Measurements from ENCODE around the gene AEBP2.
A peak's percentile ranks its signal among the peaks of the same experiment; 100 is the strongest.

AEBP2 gene

DNA sequence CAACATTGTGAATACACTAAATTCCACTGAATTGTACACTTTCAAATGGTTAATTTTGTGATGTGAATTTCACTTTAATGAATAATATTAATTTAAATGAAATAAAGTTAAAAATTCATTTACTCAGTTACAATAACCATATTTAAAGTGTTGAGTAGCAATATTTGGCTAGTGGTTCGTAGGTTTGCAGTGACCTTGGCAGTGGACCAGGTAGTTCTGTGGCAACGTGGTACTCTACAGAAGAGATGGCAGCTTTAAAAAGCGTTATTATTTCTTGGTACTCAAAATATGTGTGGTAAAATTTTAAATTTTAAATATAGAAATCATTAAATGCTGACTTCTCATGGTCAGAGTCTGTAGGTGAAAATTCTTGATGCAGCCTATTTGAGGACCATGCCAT, 51.6 kb downstream of the AEBP2 start:
- H3K27ac ChIP-seq: no peak overlapping the region
- H3K4me3 ChIP-seq: no peak overlapping the region

DNA sequence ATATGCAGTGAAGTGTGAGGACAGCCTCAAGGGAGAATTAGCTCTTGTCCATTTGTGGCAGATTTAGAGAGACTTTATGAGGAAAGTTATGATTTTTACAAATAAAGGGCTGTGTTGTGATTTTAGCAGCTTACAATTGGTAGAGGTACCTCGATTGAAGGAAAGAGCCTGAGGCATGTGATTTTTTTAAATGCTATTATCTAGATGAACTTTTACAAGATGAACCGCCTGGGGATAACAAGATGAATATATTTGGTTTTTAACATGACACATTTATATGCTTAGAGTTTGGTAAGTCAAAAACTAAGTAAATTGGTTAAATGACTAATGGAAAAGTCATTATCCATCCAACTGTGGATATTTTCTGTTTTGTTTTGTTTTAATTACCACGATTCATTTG, 52.6 kb downstream of the AEBP2 start:
- Histone ChIP-seq H3K27ac (no peak overlapping the region), H3K4me3 (no peak overlapping the region)

DNA sequence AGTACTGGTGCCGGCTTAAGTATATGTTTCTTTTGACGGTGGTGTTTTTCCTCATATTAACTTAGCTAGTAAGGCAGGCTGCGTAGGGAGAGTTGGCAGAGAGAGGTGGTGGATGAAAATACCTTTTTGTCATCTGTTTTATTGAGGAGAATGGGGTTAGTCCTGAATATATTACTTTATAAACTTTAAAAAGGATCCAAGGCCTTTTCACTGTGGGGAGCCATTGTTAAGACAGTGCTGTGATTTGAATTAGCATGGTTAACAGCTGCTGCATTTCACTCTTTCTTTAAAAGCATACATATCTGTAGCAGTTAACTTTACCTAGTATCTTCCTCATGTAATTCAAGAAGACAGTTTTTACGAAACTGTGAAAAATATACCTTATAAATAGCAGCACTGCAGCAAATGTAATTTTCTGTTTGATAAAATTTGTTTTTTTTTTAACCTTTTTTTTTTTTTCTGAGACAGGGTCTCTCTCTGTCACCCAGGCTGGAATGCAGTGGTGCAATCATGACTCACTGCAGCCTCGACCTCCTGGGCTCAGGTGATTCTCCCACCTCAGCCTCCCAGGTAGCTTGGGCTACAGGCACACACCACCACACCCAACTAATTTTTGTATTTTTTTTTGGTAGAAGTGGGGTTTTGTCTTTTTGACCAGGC, 57.1 kb downstream of the AEBP2 start:
- Histone ChIP-seq H3K4me3 (no peak overlapping the region), H3K27ac (no peak overlapping the region)

DNA sequence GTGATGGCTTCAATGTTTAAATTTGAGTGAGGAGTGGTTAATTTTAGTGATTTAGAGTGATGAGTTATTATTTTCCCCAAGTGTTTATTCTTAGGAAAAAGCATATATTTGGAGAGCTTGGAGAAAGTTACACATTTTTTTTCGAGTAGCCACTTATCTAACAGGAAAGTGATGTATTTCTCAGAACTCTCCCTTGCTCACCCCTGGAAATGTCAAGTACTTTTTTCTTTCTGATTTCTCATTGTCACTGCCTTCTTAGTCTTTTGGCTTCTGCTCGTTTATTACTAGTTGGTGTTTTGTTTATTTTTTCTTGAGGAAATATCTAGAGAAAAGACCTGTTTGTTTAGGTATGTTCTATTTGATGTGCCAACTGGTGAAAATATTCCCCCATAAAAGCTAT, 58.8 kb downstream of the AEBP2 start:
- no peak overlapping the region for H3K27ac ChIP-seq

DNA sequence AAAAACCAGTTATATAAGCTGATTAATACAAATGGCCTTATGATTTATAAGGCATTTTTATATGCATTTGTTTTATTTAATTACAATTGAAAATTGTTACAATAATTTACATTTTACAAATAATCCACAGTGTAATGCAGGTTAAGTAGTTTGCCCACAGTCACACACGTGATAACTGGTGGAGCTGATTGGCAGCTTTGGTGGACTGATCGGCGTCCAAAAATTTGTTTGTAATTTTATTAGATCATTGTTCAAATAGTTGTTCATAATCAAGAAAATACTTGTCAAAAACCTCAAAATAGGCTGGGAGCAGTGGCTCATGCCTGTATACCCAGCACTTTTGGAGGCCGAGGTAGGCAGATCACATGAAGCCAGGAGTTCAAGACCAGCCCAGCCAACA, 59.7 kb downstream of the AEBP2 start:
- H3K27ac ChIP-seq: peak overlapping the region in 1 of 21 experiments; percentile 6
- H3K4me3 ChIP-seq: no peak overlapping the region

More for the DNA sequence above, 58.8 kb downstream of the AEBP2 start:
- no peak overlapping the region for H3K4me3 ChIP-seq

DNA sequence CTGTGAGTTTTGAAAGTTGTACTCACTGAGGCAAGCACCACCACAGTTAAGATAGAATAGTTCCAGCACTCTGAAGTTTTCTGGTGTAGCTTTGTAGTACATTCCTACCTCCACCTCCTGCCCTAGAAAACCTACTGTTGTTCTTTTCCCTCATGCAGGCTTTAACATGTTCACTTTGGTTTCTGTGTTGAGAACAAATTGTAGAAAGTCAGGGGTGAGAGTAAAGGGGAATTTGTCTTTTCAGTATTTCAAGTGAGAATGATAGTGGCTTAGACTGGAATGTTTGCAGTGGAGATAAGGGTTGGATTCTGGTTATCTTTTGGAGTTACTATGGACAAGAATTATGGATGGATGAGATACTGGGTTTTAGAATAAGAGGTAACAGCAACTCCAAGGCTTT, 67.2 kb downstream of the AEBP2 start:
- Histone ChIP-seq H3K27ac (peak overlapping the region in 9 of 21 experiments; percentile 4 to 69 (median 38)), H3K4me3 (no peak overlapping the region)

DNA sequence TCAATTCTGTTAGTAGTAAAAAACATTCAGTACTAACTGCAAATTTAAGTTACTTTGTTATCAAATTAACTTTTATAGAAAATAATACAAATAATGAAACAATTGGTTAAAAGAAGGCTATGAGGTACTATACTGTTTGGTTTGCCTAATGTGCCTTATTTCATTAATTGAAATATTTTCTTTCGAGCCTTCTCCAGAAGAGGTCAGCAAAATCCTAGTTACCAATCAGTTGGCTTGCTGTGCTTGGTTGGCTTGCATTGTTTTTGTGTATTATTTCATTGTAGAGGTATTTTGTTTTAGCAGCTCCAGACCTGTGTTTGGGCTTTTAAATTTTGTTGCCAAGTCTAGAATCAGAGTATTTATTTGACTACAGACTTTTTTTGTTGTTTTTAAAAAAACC, 68.5 kb downstream of the AEBP2 start:
- no peak overlapping the region for H3K4me3 ChIP-seq
- peak overlapping the region in 1 of 21 experiments; percentile 57 for H3K27ac ChIP-seq

DNA sequence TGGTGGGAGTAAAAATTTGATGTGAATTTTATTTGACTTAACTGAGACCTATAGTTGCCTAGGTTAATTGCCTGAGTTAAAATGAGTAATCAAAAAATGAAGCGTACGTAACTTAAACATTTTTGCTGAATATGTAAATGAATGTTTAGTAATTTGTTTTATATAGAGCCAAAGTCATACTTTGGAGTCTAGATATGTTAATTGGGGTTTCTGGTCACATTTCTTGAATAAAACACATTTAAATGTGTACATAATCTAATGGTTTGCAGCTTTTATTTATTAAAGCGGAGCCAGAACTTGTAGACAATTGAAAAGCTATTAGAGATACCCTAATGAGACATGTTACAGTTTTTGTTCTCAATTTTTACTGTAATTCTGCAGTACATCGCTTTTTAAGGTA, 71.2 kb downstream of the AEBP2 start:
- Histone ChIP-seq H3K4me3 (no peak overlapping the region), H3K27ac (no peak overlapping the region)

DNA sequence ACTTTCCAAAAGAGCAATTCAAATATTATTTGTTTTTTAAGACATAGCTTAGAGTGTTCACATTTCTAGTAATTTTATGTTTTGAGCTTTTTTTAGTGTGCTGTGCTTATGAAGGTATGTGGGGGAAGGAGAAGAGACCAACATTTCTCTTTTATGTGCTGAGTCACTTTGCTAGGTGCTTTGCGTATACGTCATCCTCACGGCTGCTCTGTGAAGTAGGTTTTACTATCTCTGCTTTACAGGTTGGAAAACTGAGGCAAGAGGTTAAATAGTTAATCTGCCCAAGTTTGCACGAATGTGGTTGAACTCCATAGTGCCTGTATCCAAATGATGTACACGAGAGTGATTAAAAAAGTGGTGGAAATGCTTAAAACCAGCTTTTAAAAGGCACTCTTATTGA, 75.9 kb downstream of the AEBP2 start:
- Histone ChIP-seq H3K27ac (no peak overlapping the region), H3K4me3 (no peak overlapping the region)

DNA sequence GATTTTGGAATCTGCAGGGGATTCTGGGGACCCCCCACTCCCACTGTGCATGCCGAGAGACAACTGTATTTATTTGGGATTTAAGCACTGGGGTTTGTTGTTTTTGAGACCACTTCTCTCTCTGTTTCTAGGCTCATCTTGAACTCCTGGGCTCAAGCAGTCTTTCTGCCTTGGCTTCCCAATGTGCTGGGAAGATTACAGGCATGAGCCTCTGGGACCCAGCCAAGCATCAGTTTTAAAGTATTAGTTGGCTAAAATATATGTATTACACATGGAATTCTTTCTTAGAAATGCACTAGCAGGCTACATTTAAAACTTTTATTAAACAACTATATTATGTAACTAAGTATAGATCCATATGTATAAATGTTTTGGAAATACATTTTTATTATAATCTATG, 78.3 kb downstream of the AEBP2 start:
- Histone ChIP-seq H3K4me3 (no peak overlapping the region), H3K27ac (no peak overlapping the region)

DNA sequence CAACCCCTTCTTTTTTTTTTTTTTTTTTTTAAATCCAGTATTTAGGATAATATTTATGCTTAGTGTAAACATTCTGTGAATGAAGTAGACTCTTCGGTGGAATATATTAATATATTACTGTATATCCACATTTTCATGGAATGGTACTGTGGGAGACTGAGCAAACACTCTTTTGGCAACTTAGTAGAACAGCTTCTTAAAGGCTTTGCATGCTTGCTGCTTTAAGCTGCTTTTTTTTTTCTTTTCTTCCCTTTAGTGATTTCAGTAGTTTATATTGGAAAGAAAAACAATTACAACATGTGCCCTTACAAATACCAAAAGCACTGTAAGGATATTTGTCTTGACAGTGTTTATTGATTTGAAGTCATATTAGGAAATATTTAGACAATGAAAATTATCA, 78.9 kb downstream of the AEBP2 start:
- Histone ChIP-seq H3K27ac (no peak overlapping the region), H3K4me3 (no peak overlapping the region)

DNA sequence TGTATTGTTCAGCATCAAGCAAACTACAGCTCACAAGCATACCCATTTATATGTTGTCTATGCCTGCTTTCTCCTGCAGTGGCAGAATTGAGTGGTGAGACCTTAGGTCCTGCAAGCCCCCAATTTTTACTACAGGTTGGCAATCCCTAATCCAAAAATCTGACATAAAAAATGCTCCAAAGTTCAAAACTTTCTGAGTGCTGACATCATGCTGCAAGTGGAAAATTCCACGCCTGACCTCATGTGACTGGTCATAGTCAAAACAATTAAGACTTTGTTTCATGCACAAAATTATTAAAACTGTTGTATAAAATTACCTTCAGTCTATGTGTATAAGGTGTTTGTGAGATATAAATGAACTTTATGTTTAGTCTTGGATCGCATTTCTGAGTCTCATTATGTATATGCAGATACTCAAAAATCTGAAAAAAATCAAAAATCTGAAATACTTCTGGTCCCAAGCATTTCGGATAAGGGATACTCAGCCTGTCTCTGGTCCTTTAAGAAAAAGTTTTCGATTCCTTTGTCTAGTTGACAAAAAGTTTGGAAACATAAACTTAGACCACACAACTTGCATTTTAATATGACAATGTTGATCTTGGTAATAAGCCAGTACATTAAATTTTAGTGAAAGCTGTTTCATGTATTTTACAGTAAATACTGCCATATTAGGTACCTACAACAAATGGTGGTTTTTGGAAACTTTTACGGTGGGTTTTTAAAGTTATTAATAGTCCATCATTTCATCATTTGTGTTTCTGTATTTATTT, 81.5 kb downstream of the AEBP2 start:
- Histone ChIP-seq H3K27ac (no peak overlapping the region), H3K4me3 (no peak overlapping the region)

DNA sequence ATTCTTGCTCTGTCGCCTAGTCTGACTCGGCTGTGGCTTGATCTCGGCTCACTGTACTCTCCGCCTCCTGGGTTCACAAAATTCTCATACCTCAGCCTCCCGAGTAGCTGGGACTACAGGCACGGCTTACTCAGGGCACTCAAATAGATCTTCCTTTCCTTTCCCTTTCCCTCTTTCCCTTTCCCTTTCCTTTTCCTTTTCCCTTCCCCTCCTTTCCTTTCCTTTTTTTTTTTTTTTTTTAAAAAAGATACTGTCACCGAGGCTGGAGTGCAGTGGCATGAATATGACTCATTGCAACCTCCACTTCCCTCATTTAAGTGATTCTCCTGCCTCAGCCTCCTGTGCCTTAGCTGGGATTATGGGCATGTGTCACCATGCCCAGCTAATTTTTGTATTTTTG, 86.0 kb downstream of the AEBP2 start:
- no peak overlapping the region for H3K4me3 ChIP-seq
- no peak overlapping the region for H3K27ac ChIP-seq

DNA sequence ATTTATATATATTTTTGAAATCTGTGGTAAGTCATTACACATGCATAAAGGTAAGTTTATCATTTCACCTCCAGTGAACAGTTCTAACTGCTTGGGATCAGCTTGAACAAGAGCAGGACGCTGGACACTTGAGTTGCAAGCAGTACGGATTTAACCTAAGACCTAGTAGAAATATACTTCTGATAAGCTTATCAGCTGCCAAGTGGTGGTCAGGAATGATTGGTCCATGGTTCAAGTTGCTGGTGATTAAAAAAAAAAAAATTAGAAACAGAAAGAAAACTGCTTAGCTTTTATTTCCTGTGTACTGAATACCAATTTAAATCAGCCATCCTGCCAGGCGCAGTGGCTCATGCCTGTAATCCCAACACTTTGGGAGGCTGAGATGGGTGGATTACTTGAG, 88.6 kb downstream of the AEBP2 start:
- Histone ChIP-seq H3K4me3 (no peak overlapping the region), H3K27ac (no peak overlapping the region)

DNA sequence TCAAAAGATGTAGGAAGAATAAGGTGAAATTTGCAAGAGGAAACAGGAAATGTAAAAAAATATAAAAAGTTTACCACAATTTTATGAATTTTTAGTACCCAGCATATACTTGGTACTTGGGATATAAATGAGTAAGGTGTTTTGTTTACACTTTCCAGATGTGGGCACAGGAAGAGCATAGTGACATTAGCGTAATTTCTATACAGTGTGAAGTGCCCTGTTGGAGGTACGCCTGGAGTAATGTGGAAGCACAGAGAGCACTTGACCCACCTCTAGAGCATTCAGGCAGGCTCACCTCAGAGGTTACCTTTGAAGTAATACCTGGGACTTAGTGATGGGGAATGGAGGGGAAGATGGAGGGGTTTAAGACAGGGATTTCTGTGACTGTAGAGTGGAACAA, 89.5 kb downstream of the AEBP2 start:
- no peak overlapping the region for H3K4me3 ChIP-seq
- no peak overlapping the region for H3K27ac ChIP-seq

DNA sequence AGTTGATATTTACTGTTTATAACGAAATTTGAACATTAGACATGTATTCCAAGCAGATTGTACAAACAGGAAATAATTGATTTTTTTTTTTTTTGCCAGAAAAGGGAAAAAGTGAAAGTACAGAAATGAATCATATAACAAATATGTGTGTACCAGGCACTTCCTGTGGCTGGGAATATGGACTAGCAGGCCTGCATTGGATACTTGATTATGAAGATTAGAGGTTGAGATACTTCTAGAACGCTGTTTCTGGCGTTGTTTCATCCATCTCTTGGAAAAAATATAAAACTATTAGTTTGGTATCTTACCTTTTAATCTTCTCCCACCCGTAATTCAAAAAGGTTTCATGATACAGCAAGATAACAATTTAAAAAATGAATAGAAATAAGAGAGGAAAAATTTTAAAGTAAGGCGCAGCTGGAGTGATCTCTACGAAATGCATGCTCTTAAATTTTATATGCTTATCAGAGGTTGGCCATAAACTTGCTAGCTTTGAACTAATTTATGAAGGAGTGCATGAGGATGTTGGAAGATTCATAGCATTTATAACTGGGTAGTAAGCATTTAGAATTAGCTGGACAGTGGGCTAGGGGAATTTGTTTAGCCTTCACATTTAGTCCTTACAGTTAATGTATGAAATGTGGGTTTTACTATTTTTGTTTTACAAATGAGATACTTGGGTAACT, 90.8 kb downstream of the AEBP2 start:
- no peak overlapping the region for H3K4me3 ChIP-seq
- H3K27ac ChIP-seq: no peak overlapping the region

DNA sequence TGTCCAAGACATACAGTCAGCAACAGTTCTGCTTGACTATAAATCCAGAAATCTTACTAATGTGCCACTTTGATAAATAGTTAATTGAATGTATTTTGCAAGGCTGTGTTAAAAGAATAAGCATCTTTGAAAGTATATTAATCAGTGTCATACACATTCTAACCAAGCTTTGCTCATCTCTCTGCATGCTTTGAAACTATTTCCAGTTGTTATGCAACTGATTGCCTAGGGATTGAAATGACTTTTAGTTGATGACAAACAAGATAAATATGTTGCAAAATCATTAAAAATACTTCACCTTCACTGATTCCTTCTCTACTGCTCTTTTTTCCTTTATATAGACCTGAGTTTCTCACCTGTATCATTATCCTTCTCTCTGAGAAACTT, 91.3 kb downstream of the AEBP2 start:
- Histone ChIP-seq H3K4me3 (no peak overlapping the region), H3K27ac (no peak overlapping the region)

DNA sequence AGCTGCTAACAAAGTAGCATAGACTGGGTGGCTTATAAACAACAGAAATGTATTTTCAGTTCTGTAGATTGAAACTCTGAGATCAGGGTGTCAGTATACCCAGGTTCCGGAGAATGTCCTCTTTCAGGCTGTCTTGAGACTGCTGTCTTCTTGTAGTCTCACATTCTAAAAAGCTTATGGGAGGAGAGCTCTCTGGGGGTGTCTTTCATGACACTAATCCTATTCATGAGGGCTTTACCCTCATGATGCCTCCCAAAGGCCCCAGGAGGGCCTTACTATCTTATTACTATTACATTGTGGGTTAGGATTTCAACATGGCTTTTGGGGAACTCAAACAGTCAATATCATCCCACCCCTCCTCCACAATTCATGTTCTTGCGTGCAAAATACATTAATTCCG, 94.3 kb downstream of the AEBP2 start:
- Histone ChIP-seq H3K4me3 (no peak overlapping the region), H3K27ac (no peak overlapping the region)

DNA sequence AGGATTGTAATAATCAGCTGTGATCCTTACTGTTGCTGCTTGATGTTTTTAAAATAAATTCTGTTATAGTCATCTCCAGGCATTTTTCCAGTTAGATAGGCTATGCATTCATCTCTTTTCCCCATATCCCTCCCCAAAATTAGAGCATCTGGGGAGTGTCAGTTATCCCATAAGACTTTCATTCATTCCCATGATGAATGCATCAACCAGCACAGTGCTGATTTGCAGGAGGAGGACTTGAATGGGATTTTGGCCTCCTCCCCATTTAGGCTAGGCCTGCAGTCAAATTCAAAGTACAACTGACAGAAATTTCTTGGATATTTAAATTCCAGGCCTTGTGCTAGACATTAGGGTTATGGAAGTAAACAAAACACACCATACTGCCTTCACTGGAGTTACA, 99.8 kb downstream of the AEBP2 start:
- Histone ChIP-seq H3K27ac (peak overlapping the region in 1 of 21 experiments; percentile 15), H3K4me3 (no peak overlapping the region)

DNA sequence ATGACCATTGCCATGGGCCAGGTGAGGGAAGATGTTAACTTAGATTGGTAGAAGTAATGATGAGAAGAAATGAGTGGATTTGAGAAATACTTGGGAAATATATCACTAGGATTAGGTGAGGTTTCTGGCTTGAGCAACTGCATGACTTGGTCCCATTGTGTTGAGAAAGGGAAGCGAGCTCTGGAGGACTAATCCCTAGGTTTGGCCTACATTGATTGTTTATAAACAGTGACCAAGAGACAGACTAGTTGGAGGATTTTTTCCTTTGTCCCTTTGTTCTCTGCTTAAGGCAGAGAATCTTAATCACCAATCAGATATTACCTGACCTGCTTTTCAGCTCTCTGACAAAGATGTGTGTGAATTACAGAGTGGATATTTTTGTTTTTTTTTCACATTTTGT, 100.5 kb downstream of the AEBP2 start:
- Histone ChIP-seq H3K27ac (peak overlapping the region in 1 of 21 experiments; percentile 15), H3K4me3 (no peak overlapping the region)

DNA sequence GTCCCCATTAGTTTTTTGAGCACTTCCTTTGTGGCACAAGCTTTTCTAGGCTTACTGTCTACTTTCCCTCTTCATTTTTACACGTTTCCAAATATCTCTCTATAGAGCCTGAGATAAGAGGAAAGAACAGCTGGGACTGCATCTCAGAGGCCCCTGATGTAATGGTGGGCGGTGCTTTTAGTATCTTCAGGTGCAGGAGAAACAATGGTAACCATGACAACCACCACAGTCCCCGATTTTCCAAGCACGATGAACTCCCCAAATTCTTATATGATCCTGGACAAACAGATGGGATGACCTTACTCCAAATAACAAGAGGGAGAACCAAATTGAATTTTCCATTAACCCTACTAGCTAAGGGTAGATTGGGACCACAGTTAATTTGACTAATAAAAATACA, 103.3 kb downstream of the AEBP2 start:
- Histone ChIP-seq H3K4me3 (no peak overlapping the region), H3K27ac (no peak overlapping the region)
